K562 (cell line): ENCODE data around the gene ALDOC. TPM values are rescaled to one million over a fixed set of nuclear protein-coding genes. Genes with fewer than 3 reads are reported as not detected.

ENCODE experiments used
- CHD1 ChIP-seq: fragments of 200-600 bp; sonication (generic); IDR thresholded peaks from one replicate; pipeline ENCODE4 v1.6.1; 2012; ENCODE audit warnings: mild to moderate bottlenecking, moderate library complexity, low read length, inconsistent platforms
- DIDO1 ChIP-seq: fragments of 450-650 bp; IDR thresholded peaks from 2 replicates; pipeline ENCODE4 v1.6.1; 2016; ENCODE audit warnings: low read depth, missing biosample characterization, missing genetic modification characterization
- HBP1 ChIP-seq: fragments of 450-650 bp; formaldehyde crosslinking; IDR thresholded peaks from 2 replicates; pipeline ENCODE4 v1.4.0; 2022; ENCODE audit warnings: missing genetic modification characterization
- IRF9 ChIP-seq: fragments of 450-650 bp; IDR thresholded peaks from 2 replicates; pipeline ENCODE4 v1.6.1; 2016; ENCODE audit warnings: missing biosample characterization, missing genetic modification characterization
- NCOA6 ChIP-seq: fragments of 450-650 bp; IDR thresholded peaks from 2 replicates; pipeline ENCODE4 v1.6.1; 2017; ENCODE audit warnings: mild to moderate bottlenecking
- STAT5A ChIP-seq: IDR thresholded peaks from 2 replicates; pipeline ENCODE4 v1.6.1; 2012; ENCODE audit warnings: low read length, inconsistent platforms, borderline replicate concordance
- ZNF318 ChIP-seq, 2 experiments: fragments of 450-650 bp; IDR thresholded peaks; 2 replicates each; pipeline ENCODE4 v1.6.1; 2016; ENCODE audit warnings: mild to moderate bottlenecking in 2 of 2, borderline replicate concordance in 1 of 2, low read depth in 1 of 2, moderate library complexity in 1 of 2
- polyA plus RNA-seq, 8 experiments: library from polyadenylated mRNA; depleted of rRNA in 4 of 8; stranded (reverse) in 5 of 8; unstranded in 3 of 8; fragments of >200 nt; fragmentation: Nextera tagmentation in 2 of 8; fragmentation: Illumina TruSeq in 1 of 8; extraction: Ambion mirVana in 2 of 8; extraction: Trizol in 1 of 8; gene quantifications; 2 replicates each; pipeline versions ENCODE4 v1.2.1 to v1.2.3, GENCODE V29; 2011 to 2014; ENCODE audit warnings: inconsistent platforms in 1 of 8, missing spikeins in 1 of 8
- total RNA-seq, 7 experiments: library from RNA; depleted of rRNA in 6 of 7; stranded (reverse); fragments of >200 nt in 6 of 7; fragmentation: Illumina TruSeq in 2 of 7; extraction: Trizol in 2 of 7; gene quantifications; 2 replicates each; pipeline versions ENCODE4 v1.2.1 to v1.2.3, GENCODE V29; 2011 to 2021; ENCODE audit warnings: low replicate concordance in 1 of 7
- TF ChIP-seq, protein P1 (sequence below): fragments of 200-800 bp; sonication (Bioruptor generic); IDR thresholded peaks from 2 replicates; pipeline ENCODE4 v1.6.1; 2016; ENCODE audit warnings: missing genetic modification characterization, missing compliant biosample characterization

Gene ALDOC
- total and polyA plus RNA-seq, 9 of the 15 experiments (the other 6 are each of a cell fraction or from before 2014, with no cell fraction given) = 43.2 to 263 (median 99.2) TPM

DNA sequence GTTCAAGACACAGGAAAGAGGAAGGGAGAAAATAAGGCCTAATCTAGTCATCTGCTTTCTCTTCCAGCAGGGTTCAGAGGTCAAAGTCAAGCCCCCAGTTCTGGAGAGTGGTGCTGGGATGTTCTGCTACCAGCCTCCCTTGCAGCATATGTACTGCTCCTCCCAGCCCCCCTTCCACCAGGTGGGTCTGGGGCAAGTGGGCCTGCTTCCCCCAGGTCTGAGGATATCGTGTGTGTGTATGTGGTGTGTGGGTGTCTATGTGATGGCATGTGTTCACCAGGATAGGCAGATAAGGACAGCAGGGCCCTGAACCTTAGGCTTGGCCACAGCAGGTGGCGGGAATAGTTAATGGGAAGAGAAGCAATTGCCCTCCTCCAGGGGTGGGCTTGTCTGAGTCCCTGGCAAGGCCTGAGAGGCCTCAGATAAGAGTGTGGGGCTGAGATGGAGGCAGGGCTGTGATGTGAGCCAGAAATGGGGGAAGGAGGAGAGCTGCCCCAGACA lies 49.5 kb downstream of the ALDOC start (continued):
- TF ChIP-seq HBP1 (CRISPR knock-in tag) (peak; percentile 67; the same call in 1 of the 2 replicates), CHD1 (no peak), ZNF318 (IDR thresholded peaks at IDR 0.05; ENCODE audit: borderline replicate concordance in 1 of 2, low read depth in 1 of 2) (no peak), STAT5A (peak; percentile 84; the same call in 1 of the 2 replicates), IRF9 (no peak; the same call in 1 of the 2 replicates), NCOA6 (no peak), DIDO1 (tag) (no peak)
- TF ChIP-seq, protein P1, sequence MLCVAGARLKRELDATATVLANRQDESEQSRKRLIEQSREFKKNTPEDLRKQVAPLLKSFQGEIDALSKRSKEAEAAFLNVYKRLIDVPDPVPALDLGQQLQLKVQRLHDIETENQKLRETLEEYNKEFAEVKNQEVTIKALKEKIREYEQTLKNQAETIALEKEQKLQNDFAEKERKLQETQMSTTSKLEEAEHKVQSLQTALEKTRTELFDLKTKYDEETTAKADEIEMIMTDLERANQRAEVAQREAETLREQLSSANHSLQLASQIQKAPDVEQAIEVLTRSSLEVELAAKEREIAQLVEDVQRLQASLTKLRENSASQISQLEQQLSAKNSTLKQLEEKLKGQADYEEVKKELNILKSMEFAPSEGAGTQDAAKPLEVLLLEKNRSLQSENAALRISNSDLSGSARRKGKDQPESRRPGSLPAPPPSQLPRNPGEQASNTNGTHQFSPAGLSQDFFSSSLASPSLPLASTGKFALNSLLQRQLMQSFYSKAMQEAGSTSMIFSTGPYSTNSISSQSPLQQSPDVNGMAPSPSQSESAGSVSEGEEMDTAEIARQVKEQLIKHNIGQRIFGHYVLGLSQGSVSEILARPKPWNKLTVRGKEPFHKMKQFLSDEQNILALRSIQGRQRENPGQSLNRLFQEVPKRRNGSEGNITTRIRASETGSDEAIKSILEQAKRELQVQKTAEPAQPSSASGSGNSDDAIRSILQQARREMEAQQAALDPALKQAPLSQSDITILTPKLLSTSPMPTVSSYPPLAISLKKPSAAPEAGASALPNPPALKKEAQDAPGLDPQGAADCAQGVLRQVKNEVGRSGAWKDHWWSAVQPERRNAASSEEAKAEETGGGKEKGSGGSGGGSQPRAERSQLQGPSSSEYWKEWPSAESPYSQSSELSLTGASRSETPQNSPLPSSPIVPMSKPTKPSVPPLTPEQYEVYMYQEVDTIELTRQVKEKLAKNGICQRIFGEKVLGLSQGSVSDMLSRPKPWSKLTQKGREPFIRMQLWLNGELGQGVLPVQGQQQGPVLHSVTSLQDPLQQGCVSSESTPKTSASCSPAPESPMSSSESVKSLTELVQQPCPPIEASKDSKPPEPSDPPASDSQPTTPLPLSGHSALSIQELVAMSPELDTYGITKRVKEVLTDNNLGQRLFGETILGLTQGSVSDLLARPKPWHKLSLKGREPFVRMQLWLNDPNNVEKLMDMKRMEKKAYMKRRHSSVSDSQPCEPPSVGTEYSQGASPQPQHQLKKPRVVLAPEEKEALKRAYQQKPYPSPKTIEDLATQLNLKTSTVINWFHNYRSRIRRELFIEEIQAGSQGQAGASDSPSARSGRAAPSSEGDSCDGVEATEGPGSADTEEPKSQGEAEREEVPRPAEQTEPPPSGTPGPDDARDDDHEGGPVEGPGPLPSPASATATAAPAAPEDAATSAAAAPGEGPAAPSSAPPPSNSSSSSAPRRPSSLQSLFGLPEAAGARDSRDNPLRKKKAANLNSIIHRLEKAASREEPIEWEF (CRISPR knock-in tag) = no peak
